Measurements from ENCODE around the gene EDEM1.
"Not testable (repeated sequence)": the region's sequence is repeated elsewhere in the genome, so short reads cannot be mapped to it uniquely, and the experiment has no call there.

Gene EDEM1

GRCh38 chr3:5232570-5232969 is 45.1 kb downstream of the EDEM1 start:
- DNase-seq (ENCODE audit: low read depth): no peak

GRCh38 chr3:5233026-5233425 is 45.5 kb downstream of the EDEM1 start:
- DNase-seq (ENCODE audit: low read depth): no peak

GRCh38 chr3:5235655-5236054 is 48.1 kb downstream of the EDEM1 start:
- DNase-seq (ENCODE audit: low read depth): no peak

GRCh38 chr3:5238545-5238944 is 51.0 kb downstream of the EDEM1 start:
- no peak for DNase-seq (ENCODE audit: low read depth)

- no peak for DNase-seq (ENCODE audit: low read depth)
Measured at GRCh38 chr3:5239602-5240001, 52.1 kb downstream of the EDEM1 start.

GRCh38 chr3:5240740-5241139 is 53.2 kb downstream of the EDEM1 start:
- DNase-seq (ENCODE audit: low read depth): no peak

GRCh38 chr3:5242785-5243184 is 55.3 kb downstream of the EDEM1 start:
- DNase-seq (ENCODE audit: low read depth): not testable (repeated sequence)

GRCh38 chr3:5245927-5246326 is 58.4 kb downstream of the EDEM1 start:
- DNase-seq (ENCODE audit: low read depth): no peak

GRCh38 chr3:5248822-5249221 is 61.3 kb downstream of the EDEM1 start:
- DNase-seq (ENCODE audit: low read depth): no peak

- DNase-seq (ENCODE audit: low read depth): no peak
Measured at GRCh38 chr3:5250467-5251195, 63.1 kb downstream of the EDEM1 start.

- no peak for DNase-seq (ENCODE audit: low read depth)
Measured at GRCh38 chr3:5251196-5251583, 63.7 kb downstream of the EDEM1 start.

GRCh38 chr3:5252131-5252530 is 64.6 kb downstream of the EDEM1 start:
- no peak for DNase-seq (ENCODE audit: low read depth)

- DNase-seq (ENCODE audit: low read depth): no peak
Measured at GRCh38 chr3:5254281-5255048, 67.0 kb downstream of the EDEM1 start.

- DNase-seq (ENCODE audit: low read depth): no peak
Measured at GRCh38 chr3:5255404-5256344, 68.2 kb downstream of the EDEM1 start.

GRCh38 chr3:5258526-5258925 is 71.0 kb downstream of the EDEM1 start:
- DNase-seq (ENCODE audit: low read depth): no peak

GRCh38 chr3:5260992-5261501 is 73.5 kb downstream of the EDEM1 start:
- no peak for DNase-seq (ENCODE audit: low read depth)

GRCh38 chr3:5262507-5262906 is 75.0 kb downstream of the EDEM1 start:
- no peak for DNase-seq (ENCODE audit: low read depth)

- no peak for DNase-seq (ENCODE audit: low read depth)
Measured at GRCh38 chr3:5264093-5264600, 76.6 kb downstream of the EDEM1 start.

GRCh38 chr3:5264896-5265770 is 77.6 kb downstream of the EDEM1 start:
- DNase-seq (ENCODE audit: low read depth): no peak

GRCh38 chr3:5267252-5267651 is 79.7 kb downstream of the EDEM1 start:
- DNase-seq (ENCODE audit: low read depth): no peak

- no peak for DNase-seq (ENCODE audit: low read depth)
Measured at GRCh38 chr3:5267889-5268288, 80.4 kb downstream of the EDEM1 start.

Measured in activated T-helper 1 cell treated with Interleukin-2 at 50 U/mL for 16 hours (primary cell).